Ramos (cell line): ENCODE results near the gene RYK.
"Not testable (repeated sequence)": the region's sequence is repeated elsewhere in the genome, so short reads cannot be mapped to it uniquely, and the experiment has no call there.

Experiments
- in situ Hi-C: fragments of 300-500 bp; cut with MboI; formaldehyde crosslinking; loops from one replicate; pipeline ENCODE4 v1.14.3; 2022; ENCODE audit warnings: low sequenced_read_pairs; ENCODE audit not compliant: unreplicated experiment

The RYK gene

GRCh38 chr3:134250717-134251220, at the start of gene RYK:
TSS of gene RYK (minus strand) at chr3:134250859. CDS start at chr3:134250654, 205 bp downstream.
- in situ Hi-C loops, result no loop called here

GRCh38 chr3:134299888-134300206, 49.2 kb upstream of the RYK start:
- in situ Hi-C loops, result no loop called here

- in situ Hi-C loops, result no loop called here
Observed at GRCh38 chr3:134299185-134299887, 48.7 kb upstream of the RYK start.

- in situ Hi-C loops, result no loop called here
Observed at GRCh38 chr3:134298249-134298648, 47.6 kb upstream of the RYK start.

GRCh38 chr3:134296616-134297015, 46.0 kb upstream of the RYK start:
- in situ Hi-C loops, result no loop called here

- in situ Hi-C loops, result no loop called here
Observed at GRCh38 chr3:134295930-134296329, 45.3 kb upstream of the RYK start.

- in situ Hi-C loops, result no loop called here
Observed at GRCh38 chr3:134294302-134295280, 43.9 kb upstream of the RYK start.

GRCh38 chr3:134291319-134292254, 40.9 kb upstream of the RYK start:
- in situ Hi-C loops, result no loop called here

GRCh38 chr3:134287512-134287911, 36.9 kb upstream of the RYK start:
- in situ Hi-C loops, result no loop called here

GRCh38 chr3:134284438-134284837, 33.8 kb upstream of the RYK start:
- in situ Hi-C loops, result no loop called here

- in situ Hi-C loops, result no loop called here
Observed at GRCh38 chr3:134282659-134283047, 32.0 kb upstream of the RYK start.

- in situ Hi-C loops, result no loop called here
Observed at GRCh38 chr3:134281912-134282658, 31.4 kb upstream of the RYK start.

GRCh38 chr3:134279466-134279865, 28.8 kb upstream of the RYK start:
- in situ Hi-C loops, result no loop called here

GRCh38 chr3:134277066-134277660, 26.5 kb upstream of the RYK start:
- in situ Hi-C loops, result no loop called here

GRCh38 chr3:134276086-134276485, 25.4 kb upstream of the RYK start:
- in situ Hi-C loops, result no loop called here

GRCh38 chr3:134275110-134275509, 24.5 kb upstream of the RYK start:
- in situ Hi-C loops, result not testable (repeated sequence)

GRCh38 chr3:134274571-134274970, 23.9 kb upstream of the RYK start:
- in situ Hi-C loops, result no loop called here

GRCh38 chr3:134267996-134268395, 17.3 kb upstream of the RYK start:
- in situ Hi-C loops, result no loop called here

- in situ Hi-C loops, result no loop called here
Observed at GRCh38 chr3:134260987-134261386, 10.3 kb upstream of the RYK start.
